ENCODE measurements around the gene PDE11A.

DNA sequence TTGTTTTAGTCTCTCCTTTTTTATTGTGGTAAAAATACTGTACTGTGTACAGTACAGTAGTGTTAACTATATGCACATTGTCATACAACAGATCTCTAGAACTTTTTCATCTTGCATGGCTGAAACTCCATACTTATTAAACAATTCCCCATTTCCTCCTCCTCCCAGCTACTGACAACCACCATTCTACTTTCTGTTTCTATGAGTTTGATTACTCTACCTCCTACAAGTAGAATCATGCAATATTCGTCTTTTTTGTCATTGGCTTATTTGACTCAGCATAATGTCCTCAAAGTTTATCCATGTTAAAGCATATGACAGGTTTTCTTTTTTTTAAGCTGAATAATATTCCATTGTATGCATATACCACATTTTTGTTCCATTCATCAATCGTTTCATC is 341.8 kb downstream of the PDE11A start:
- no peak for TF ChIP-seq RCOR1 (IDR thresholded peaks at IDR 0.05; ENCODE audit: low read depth, low read length)
- TF ChIP-seq JUN (IDR thresholded peaks at IDR 0.05): no peak
- no peak for TF ChIP-seq HDAC2 (IDR thresholded peaks at IDR 0.05)
- no peak for TF ChIP-seq CHD4 (IDR thresholded peaks at IDR 0.05; ENCODE audit: borderline replicate concordance)

Data from A549 (cell line).